GM12878 (cell line): Measurements from ENCODE around the gene GALNT9.

Experiments used
- CTCF ChIP-seq, 3 experiments: IDR thresholded peaks in 2 of 3; conservative IDR thresholded peaks in 1 of 3; 2 replicates each; pipeline ENCODE4 v1.5.1; 2011; ENCODE audit warnings: low read depth in 3 of 3, low read length in 3 of 3, mild to moderate bottlenecking in 3 of 3, control low read depth in 2 of 3, moderate library complexity in 2 of 3, inconsistent platforms in 1 of 3, mixed read lengths in 1 of 3; ENCODE audit not compliant: control insufficient read depth in 2 of 3, insufficient read depth in 1 of 3; ENCODE audit errors: extremely low read depth in 1 of 3
- ESRRA ChIP-seq: IDR thresholded peaks from 2 replicates; pipeline ENCODE4 v1.6.1; 2012; ENCODE audit warnings: mild to moderate bottlenecking, low read length, improper control_type of control experiment
- EZH2 ChIP-seq: IDR thresholded peaks from 2 replicates; pipeline ENCODE4 v1.6.1; 2012; ENCODE audit warnings: low read depth, mild to moderate bottlenecking, control low read depth, inconsistent platforms, low read length, borderline replicate concordance; ENCODE audit not compliant: control insufficient read depth
- MYC ChIP-seq: IDR thresholded peaks from 2 replicates; pipeline ENCODE4 v1.6.1; 2011; ENCODE audit warnings: mild to moderate bottlenecking, low read length, moderate library complexity, inconsistent platforms; ENCODE audit not compliant: insufficient read depth, insufficient replicate concordance, insufficient read length, severe bottlenecking
- REST ChIP-seq: IDR thresholded peaks from 2 replicates; pipeline ENCODE4 v1.6.1; 2012; ENCODE audit warnings: mild to moderate bottlenecking, low read depth, low read length

- TF ChIP-seq CTCF (IDR thresholded peaks at IDR 0.05 in 2 of 3, conservative IDR thresholded peaks at IDR 0.05 in 1 of 3; ENCODE audit: control insufficient read depth in 2 of 3, extremely low read depth in 1 of 3, insufficient read depth in 1 of 3, low read depth in 3 of 3, low read length in 3 of 3), result no peak
- no peak for TF ChIP-seq ESRRA
- no peak for TF ChIP-seq REST
- no peak for TF ChIP-seq EZH2
- TF ChIP-seq MYC, result no peak
Observed at GRCh38 chr12:132312516-132312915, 16.9 kb downstream of the GALNT9 start.
